ENCODE results near the gene MSX2.

MSX2 gene

DNA sequence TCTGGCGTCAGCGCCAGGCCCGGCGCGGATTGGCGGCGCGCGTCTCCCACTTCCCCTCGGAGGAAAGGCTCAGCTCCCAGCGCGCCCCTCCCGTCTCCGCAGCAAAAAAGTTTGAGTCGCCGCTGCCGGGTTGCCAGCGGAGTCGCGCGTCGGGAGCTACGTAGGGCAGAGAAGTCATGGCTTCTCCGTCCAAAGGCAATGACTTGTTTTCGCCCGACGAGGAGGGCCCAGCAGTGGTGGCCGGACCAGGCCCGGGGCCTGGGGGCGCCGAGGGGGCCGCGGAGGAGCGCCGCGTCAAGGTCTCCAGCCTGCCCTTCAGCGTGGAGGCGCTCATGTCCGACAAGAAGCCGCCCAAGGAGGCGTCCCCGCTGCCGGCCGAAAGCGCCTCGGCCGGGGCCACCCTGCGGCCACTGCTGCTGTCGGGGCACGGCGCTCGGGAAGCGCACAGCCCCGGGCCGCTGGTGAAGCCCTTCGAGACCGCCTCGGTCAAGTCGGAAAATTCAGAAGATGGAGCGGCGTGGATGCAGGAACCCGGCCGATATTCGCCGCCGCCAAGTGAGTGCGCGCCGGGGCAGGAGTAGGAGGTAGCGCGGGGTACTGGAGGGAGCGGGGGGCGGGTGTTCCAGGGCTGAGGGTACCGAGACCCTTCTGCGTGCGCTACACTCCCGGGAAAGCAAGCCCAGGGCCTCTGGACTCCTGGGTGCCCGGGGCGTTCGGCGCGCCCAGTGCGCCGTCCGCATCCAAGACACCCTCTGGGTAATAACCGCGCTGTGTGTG is at the start of gene MSX2:
MSX2 (plus strand) TSS at position 99 of the 777 bp plus-strand sequence; CDS start at position 177, 78 bp downstream.
- Histone ChIP-seq H3K9ac (ENCODE audit: low read length) (no peak within 1 kb of the TSS), H3K36me3 (ENCODE audit: control insufficient read depth, insufficient read depth, low read length) (no peaks in the 10 kb centered on the region), H3K4me1 (ENCODE audit: control insufficient read depth, insufficient read depth, low read length) (peaks cover 3% of the 10 kb centered on the region), H3K27me3 (ENCODE audit: control insufficient read depth, insufficient read depth, low read length) (peaks cover 26% of the 10 kb centered on the region), H3K27ac (ENCODE audit: low read depth, low read length) (peak within 1 kb of the TSS; percentile 44), H3K4me3 (ENCODE audit: low read length) (peak within 1 kb of the TSS; percentile 59)

DNA sequence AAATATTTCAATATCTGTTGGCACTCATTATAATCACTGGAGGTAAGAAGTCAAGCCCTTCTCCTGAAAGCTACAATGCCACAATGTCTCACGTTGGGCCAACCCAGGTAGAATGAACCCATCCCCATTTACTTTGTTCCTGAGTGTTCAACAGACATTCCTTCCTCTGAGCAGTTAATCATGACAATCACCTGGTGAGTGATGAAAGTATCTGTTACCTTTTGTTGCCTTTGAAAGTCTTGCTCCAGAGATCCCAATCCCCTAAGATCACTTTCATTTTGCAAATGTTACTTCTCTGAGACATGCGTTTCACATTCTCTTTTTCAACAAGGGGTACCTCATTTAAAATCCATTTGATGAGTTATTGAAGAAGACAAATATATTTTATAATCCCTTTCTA is 49.3 kb upstream of the MSX2 start:
- H3K36me3 ChIP-seq (ENCODE audit: control insufficient read depth, insufficient read depth, low read length), result no peaks in the 10 kb centered on the region
- peaks cover 2% of the 10 kb centered on the region for H3K27me3 ChIP-seq (ENCODE audit: control insufficient read depth, insufficient read depth, low read length)
- H3K9ac ChIP-seq (ENCODE audit: low read length), result no peak overlapping the region
- H3K4me1 ChIP-seq (ENCODE audit: control insufficient read depth, insufficient read depth, low read length), result no peaks in the 10 kb centered on the region
- H3K27ac ChIP-seq (ENCODE audit: low read depth, low read length), result no peak overlapping the region
- no peak overlapping the region for H3K4me3 ChIP-seq (ENCODE audit: low read length)

DNA sequence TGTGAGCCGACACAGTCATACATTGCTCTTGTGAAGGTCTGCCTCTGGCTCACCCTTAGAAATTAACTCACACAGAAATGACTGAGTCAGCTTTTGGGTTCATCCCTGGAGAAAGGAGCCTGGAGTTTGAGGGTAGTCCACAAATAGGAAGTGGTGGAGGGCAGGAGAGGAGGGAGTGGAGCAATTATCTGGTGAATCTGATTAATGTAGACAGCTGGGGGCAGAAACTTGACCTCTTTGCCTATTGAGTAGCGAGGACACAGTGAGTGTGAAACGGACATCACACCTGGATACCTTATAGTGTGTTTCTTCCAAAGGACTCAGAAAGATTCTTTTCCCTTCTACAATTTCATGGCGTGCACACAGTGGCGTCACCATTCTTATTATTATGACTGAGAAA is 48.5 kb upstream of the MSX2 start:
- H3K9ac ChIP-seq (ENCODE audit: low read length), result no peak overlapping the region
- H3K4me3 ChIP-seq (ENCODE audit: low read length), result no peak overlapping the region
- H3K27ac ChIP-seq (ENCODE audit: low read depth, low read length), result no peak overlapping the region
- H3K36me3 ChIP-seq (ENCODE audit: control insufficient read depth, insufficient read depth, low read length), result no peaks in the 10 kb centered on the region
- no peaks in the 10 kb centered on the region for H3K4me1 ChIP-seq (ENCODE audit: control insufficient read depth, insufficient read depth, low read length)
- H3K27me3 ChIP-seq (ENCODE audit: control insufficient read depth, insufficient read depth, low read length), result peaks cover 2% of the 10 kb centered on the region

DNA sequence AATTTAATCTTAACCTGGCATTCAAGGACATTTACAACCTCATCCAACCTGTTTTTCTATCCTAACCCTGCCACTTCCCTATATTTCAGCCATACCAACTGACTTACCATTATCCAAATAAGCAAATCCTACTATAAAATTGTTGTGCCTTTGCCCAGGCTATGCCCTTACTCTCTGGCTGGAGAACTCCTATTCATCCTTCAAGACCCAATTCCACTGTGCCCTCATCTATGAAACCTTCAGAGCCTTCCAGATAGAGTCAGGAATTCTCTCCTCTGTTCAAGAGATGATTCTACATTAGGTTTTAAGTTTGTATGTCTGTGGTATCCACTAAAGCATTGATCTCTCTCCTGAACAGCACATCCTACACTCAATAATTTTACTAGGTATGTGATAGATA is 46.3 kb upstream of the MSX2 start:
- no peaks in the 10 kb centered on the region for H3K36me3 ChIP-seq (ENCODE audit: control insufficient read depth, insufficient read depth, low read length)
- no peak overlapping the region for H3K4me3 ChIP-seq (ENCODE audit: low read length)
- no peaks in the 10 kb centered on the region for H3K4me1 ChIP-seq (ENCODE audit: control insufficient read depth, insufficient read depth, low read length)
- no peak overlapping the region for H3K27ac ChIP-seq (ENCODE audit: low read depth, low read length)
- no peaks in the 10 kb centered on the region for H3K27me3 ChIP-seq (ENCODE audit: control insufficient read depth, insufficient read depth, low read length)
- no peak overlapping the region for H3K9ac ChIP-seq (ENCODE audit: low read length)

DNA sequence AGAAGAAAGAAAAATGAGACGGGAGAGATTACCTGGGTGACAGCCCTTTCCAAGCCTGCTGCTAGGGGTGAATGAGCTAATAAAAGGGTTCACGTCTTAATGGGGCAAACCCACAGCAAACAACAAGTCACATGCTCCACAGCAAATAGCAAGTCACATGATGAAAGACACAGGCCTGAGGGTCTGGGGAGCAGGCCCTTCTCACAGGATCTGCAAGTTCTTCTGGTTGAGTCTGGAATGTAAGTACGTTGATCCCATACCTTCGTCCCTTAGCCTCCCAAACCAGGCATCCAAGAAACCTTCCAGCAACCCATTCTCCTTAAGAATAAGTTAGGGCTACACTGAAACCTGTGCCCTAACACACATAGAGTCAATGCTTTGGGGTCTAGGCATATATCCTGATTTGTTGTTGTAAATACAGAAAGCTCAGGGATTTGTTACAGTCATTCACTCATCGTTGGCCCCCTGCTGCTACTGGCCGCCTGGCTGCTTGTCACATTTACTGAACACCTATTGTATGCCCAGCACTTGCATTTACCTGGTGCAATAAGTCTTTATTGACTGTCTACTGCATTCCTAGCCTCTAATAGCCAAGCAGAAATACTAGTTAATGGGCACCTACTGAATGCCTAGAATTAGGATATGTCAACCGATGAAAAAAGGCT is 43.3 kb upstream of the MSX2 start:
- Histone ChIP-seq H3K9ac (ENCODE audit: low read length) (no peak overlapping the region), H3K27ac (ENCODE audit: low read depth, low read length) (no peak overlapping the region), H3K4me1 (ENCODE audit: control insufficient read depth, insufficient read depth, low read length) (no peaks in the 10 kb centered on the region), H3K36me3 (ENCODE audit: control insufficient read depth, insufficient read depth, low read length) (no peaks in the 10 kb centered on the region), H3K27me3 (ENCODE audit: control insufficient read depth, insufficient read depth, low read length) (no peaks in the 10 kb centered on the region), H3K4me3 (ENCODE audit: low read length) (no peak overlapping the region)

DNA sequence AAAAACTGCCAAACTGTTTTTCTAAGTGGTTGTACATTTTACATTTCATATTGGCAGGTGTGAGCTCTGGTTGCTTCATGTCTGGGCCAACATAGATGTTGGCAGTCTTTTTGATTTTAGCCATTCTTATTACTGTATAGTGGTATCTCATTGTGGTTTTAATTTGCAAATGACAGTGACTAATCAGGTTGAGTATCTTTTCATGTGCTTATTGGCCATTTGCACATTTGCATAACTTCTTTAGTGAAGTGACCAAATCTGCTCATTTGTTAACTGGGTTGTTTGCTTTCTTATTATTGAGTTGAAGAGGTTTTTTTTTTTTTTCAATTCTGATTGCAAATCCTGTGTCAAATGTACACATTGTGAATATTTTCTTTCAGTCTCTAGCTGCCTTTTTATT is 36.9 kb upstream of the MSX2 start:
- no peaks in the 10 kb centered on the region for H3K4me1 ChIP-seq (ENCODE audit: control insufficient read depth, insufficient read depth, low read length)
- no peak overlapping the region for H3K4me3 ChIP-seq (ENCODE audit: low read length)
- H3K27ac ChIP-seq (ENCODE audit: low read depth, low read length), result no peak overlapping the region
- H3K36me3 ChIP-seq (ENCODE audit: control insufficient read depth, insufficient read depth, low read length), result no peaks in the 10 kb centered on the region
- no peak overlapping the region for H3K9ac ChIP-seq (ENCODE audit: low read length)
- peaks cover 14% of the 10 kb centered on the region for H3K27me3 ChIP-seq (ENCODE audit: control insufficient read depth, insufficient read depth, low read length)

DNA sequence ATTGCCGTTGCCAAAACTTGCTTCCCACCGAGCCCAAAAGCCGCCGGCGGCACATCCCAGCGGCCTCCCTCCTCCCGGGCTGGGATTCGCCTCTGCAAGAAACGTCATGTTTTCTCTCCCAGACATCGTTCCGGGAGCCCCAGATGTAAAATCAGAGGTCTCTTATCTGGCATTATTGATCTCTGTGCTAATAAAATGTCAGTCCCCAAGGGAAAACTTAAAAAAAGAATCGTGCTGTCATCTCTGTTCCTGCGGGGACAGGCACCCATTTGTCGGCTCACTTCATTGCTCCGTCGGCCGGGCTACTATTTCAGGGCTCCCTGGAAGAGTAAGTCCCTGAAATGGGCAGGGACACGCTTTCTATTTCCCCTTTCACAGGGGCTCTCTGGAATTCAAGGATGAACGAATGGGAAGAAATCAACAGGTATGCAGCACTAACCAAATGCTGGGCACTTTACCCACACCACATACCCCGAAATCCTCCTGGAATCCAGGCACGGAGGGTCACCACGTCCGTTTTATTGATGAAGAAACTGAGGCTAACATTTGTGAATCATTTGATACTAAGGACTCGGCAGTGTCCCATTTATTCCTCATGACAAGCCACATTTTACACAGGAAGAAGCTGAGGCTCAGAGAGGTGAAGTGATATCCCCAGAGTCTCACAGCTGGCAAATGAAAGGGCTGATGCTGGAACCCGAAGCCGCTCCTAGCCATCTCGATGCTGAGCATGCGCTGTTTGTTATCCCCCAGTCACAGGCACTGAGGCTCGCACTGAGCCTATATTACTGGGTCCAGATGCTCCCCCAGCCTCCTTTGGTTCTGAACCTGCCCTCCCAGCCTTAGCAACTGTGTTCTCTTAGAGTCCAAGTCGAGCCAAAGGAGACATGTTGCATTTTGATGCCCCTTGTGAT is 35.7 kb upstream of the MSX2 start:
- Histone ChIP-seq H3K4me3 (ENCODE audit: low read length) (no peak overlapping the region), H3K36me3 (ENCODE audit: control insufficient read depth, insufficient read depth, low read length) (no peaks in the 10 kb centered on the region), H3K27me3 (ENCODE audit: control insufficient read depth, insufficient read depth, low read length) (peaks cover 14% of the 10 kb centered on the region), H3K27ac (ENCODE audit: low read depth, low read length) (no peak overlapping the region), H3K9ac (ENCODE audit: low read length) (no peak overlapping the region), H3K4me1 (ENCODE audit: control insufficient read depth, insufficient read depth, low read length) (no peaks in the 10 kb centered on the region)

DNA sequence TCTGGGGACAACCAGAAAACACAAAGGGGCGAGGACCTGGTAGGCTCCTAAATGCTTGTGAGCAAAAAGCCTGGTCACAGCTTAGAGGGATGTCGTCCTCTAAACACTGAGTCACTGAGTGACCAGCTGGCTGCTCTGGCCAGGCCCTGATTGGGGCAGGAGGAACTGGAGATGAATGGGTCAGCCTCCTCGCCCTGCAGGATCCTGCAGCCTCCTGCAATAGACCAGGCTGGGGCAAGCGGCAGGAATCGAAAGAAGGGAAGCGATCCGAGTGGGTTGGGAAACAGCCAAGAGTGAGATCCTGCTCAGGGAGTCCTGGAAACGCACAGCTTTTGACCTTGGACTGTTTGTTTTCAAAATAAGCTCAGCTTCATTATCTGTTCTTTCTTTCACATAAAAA is 34.1 kb upstream of the MSX2 start:
- H3K27ac ChIP-seq (ENCODE audit: low read depth, low read length), result no peak overlapping the region
- no peak overlapping the region for H3K4me3 ChIP-seq (ENCODE audit: low read length)
- H3K36me3 ChIP-seq (ENCODE audit: control insufficient read depth, insufficient read depth, low read length), result no peaks in the 10 kb centered on the region
- peaks cover 17% of the 10 kb centered on the region for H3K27me3 ChIP-seq (ENCODE audit: control insufficient read depth, insufficient read depth, low read length)
- no peaks in the 10 kb centered on the region for H3K4me1 ChIP-seq (ENCODE audit: control insufficient read depth, insufficient read depth, low read length)
- no peak overlapping the region for H3K9ac ChIP-seq (ENCODE audit: low read length)

DNA sequence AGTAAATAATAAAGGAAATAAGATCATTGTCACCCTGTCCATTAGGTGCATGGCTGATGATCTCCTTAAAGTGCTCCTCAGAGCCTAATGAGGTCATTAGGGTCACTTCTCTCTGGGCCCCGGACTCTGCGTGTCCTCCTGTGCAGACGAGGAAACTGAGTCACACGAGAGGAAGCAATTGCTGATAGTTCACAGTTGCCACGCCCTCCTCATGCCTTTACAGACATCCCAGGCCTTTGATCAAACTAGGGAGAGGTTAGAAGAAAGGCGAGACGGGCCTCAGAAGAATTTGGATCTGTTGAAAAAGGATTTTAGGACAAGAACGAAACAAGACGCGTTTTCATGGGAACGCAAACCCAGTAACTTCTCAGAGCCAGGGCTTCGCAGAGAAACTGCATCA is 32.0 kb upstream of the MSX2 start:
- H3K4me1 ChIP-seq (ENCODE audit: control insufficient read depth, insufficient read depth, low read length), result no peaks in the 10 kb centered on the region
- H3K4me3 ChIP-seq (ENCODE audit: low read length), result no peak overlapping the region
- no peak overlapping the region for H3K9ac ChIP-seq (ENCODE audit: low read length)
- H3K36me3 ChIP-seq (ENCODE audit: control insufficient read depth, insufficient read depth, low read length), result no peaks in the 10 kb centered on the region
- H3K27ac ChIP-seq (ENCODE audit: low read depth, low read length), result no peak overlapping the region
- H3K27me3 ChIP-seq (ENCODE audit: control insufficient read depth, insufficient read depth, low read length), result peaks cover 17% of the 10 kb centered on the region

DNA sequence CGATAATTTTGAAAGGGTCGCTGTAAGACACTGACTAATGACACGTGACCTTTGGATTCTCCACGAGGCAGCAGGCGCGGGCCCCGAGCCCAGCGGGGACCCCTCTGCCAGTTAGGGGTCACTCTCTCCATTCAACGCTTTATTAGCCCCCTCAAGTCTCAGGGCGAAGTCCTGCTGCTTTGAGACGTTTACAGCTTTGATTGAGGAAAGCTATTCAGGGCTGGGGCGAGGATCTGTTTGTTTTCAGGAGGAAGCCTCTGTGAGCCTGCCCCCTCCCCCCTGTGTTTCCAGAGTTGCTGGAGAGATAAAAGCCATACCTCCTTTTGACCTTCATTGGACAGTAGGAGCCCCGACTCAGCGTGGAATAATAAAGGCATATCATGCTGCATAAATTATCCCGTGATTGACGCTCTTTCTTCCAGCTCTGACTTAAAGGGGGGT is 31.4 kb upstream of the MSX2 start:
- Histone ChIP-seq H3K4me1 (ENCODE audit: control insufficient read depth, insufficient read depth, low read length) (no peaks in the 10 kb centered on the region), H3K4me3 (ENCODE audit: low read length) (peak overlapping the region; percentile 32), H3K27me3 (ENCODE audit: control insufficient read depth, insufficient read depth, low read length) (peaks cover 15% of the 10 kb centered on the region), H3K36me3 (ENCODE audit: control insufficient read depth, insufficient read depth, low read length) (no peaks in the 10 kb centered on the region), H3K9ac (ENCODE audit: low read length) (no peak overlapping the region), H3K27ac (ENCODE audit: low read depth, low read length) (no peak overlapping the region)

DNA sequence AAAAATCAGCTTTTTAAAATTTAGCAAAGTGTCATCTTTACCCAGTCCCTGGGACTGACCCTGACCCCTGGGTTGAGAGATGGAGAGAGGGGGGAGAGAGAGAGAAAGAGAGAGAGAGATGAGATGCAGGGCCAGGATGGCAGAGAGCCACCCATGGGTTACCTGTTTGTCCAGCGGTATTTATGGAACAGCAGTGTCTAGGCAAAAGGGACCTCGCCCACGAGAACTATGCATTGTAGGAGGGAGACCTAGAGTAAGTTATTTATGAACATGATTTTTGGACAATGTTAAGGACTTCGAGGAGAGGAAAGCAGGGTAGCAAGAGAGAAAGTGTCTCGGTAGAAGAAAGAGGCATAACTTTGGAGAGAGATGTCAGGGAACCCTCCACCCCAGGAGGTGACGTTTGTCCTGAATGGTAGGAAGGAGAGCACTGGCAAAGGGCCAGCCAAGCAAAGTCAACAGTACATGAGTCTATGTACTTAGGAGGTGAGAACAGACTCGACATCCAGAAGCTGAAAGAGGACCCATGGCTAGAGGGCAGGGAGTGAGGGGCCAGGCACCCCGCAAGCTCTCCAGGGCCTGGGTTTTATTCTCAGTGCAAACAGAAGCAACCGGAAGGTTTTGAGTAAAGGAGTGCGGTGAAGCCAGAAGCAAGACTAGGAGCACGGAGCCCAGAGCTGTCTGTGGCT is 30.5 kb upstream of the MSX2 start:
- Histone ChIP-seq H3K27me3 (ENCODE audit: control insufficient read depth, insufficient read depth, low read length) (peaks cover 9% of the 10 kb centered on the region), H3K4me1 (ENCODE audit: control insufficient read depth, insufficient read depth, low read length) (no peaks in the 10 kb centered on the region), H3K4me3 (ENCODE audit: low read length) (no peak overlapping the region), H3K27ac (ENCODE audit: low read depth, low read length) (no peak overlapping the region), H3K9ac (ENCODE audit: low read length) (no peak overlapping the region), H3K36me3 (ENCODE audit: control insufficient read depth, insufficient read depth, low read length) (no peaks in the 10 kb centered on the region)

DNA sequence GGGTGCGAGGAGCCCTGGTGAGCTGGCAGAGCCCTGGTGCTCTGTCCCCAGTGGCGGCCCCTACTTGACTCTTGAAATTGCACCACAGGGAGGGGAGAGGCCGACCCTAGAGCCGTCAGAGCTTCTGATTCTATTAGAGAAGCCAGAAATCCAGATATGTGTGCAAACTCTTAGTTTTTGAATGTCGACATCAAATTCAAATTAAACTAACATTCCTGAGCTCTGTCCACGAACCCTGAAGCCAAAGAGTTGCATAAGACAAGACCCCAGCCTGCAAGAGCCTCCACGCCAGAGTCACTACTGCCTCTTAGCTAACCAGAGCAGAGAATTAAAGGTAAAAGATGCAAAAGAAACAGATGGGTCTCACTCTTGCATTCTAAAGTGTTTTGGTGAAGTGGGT is 29.8 kb upstream of the MSX2 start:
- Histone ChIP-seq H3K27ac (ENCODE audit: low read depth, low read length) (no peak overlapping the region), H3K9ac (ENCODE audit: low read length) (no peak overlapping the region), H3K27me3 (ENCODE audit: control insufficient read depth, insufficient read depth, low read length) (peaks cover 6% of the 10 kb centered on the region), H3K4me3 (ENCODE audit: low read length) (no peak overlapping the region), H3K4me1 (ENCODE audit: control insufficient read depth, insufficient read depth, low read length) (no peaks in the 10 kb centered on the region), H3K36me3 (ENCODE audit: control insufficient read depth, insufficient read depth, low read length) (no peaks in the 10 kb centered on the region)
